Measurements from ENCODE around the gene MAPK1IP1L.

- TF ChIP-seq CTCF (IDR thresholded peaks at IDR 0.05; ENCODE audit: low read depth, low read length) (no peak), EZH2phosphoT487 (IDR thresholded peaks at IDR 0.05; ENCODE audit: low read depth) (no peak)
Observed at GRCh38 chr14:55059333-55059732, 7.9 kb downstream of the MAPK1IP1L start.

Measured in OCI-LY3 (cell line).